Osteocyte (in vitro differentiated cells): ENCODE measurements around the gene DDX10. TPM values are rescaled to one million over a fixed set of nuclear protein-coding genes. Genes with fewer than 3 reads are reported as not detected.

Source experiments
- DNase-seq: peaks from one replicate; pipeline ENCODE4 v3.0.0; 2021; ENCODE audit warnings: mixed read lengths; ENCODE audit not compliant: unreplicated experiment; ENCODE audit errors: extremely low spot score
- H3K27ac Mint-ChIP-seq: one replicate; pipeline ENCODE4 v1.8.0; 2021; ENCODE audit warnings: mild to moderate bottlenecking, mixed read lengths; ENCODE audit not compliant: unreplicated experiment
- H3K27me3 Mint-ChIP-seq: one replicate; pipeline ENCODE4 v1.8.0; 2021; ENCODE audit warnings: mixed read lengths; ENCODE audit not compliant: unreplicated experiment
- H3K36me3 Mint-ChIP-seq: one replicate; pipeline ENCODE4 v1.8.0; 2021; ENCODE audit warnings: mixed read lengths; ENCODE audit not compliant: unreplicated experiment
- H3K4me1 Mint-ChIP-seq: one replicate; pipeline ENCODE4 v1.8.0; 2021; ENCODE audit warnings: mixed read lengths; ENCODE audit not compliant: unreplicated experiment
- H3K4me3 Mint-ChIP-seq: one replicate; pipeline ENCODE4 v1.8.0; 2021; ENCODE audit warnings: mild to moderate bottlenecking, moderate library complexity, mixed read lengths; ENCODE audit not compliant: unreplicated experiment
- H3K9me3 Mint-ChIP-seq: one replicate; pipeline ENCODE4 v1.8.0; 2021; ENCODE audit warnings: mixed read lengths; ENCODE audit not compliant: unreplicated experiment
- total RNA-seq: library from RNA; stranded (reverse); gene quantifications from 2 replicates; pipeline ENCODE4 v1.2.1, GENCODE V29; 2021
- TF ChIP-seq, protein P1 (sequence below): fragments of 200-600 bp; sonication (generic); IDR thresholded peaks from 2 replicates; pipeline ENCODE4 v1.5.0; 2021; ENCODE audit warnings: antibody characterized with exemption, mild to moderate bottlenecking, moderate library complexity

The DDX10 gene
- total RNA-seq, 1 donor from 2014 or later: 34.6 TPM

DNA sequence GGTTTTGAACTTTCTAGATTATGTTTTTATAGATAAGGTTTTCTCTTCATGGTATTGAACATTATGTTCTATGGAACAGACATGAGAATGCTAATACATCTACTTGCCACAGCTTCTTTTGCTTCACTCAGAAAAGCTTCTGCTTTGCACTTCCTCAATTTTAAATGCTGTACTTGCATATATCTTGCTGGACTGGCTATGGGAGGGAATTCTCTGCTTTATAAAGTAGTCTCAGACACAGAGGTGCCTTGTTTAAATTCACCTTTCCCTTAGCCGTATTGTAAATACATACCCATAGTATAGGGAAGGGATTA is 173.9 kb downstream of the DDX10 start:
- Mint-ChIP-seq H3K36me3 (peaks cover 14% of the 10 kb centered on the region), H3K4me3 (no peak overlapping the region), H3K27ac (no peak overlapping the region), H3K4me1 (peaks cover 19% of the 10 kb centered on the region), H3K27me3 (no peaks in the 10 kb centered on the region), H3K9me3 (no peaks in the 10 kb centered on the region)
- TF ChIP-seq, protein P1, sequence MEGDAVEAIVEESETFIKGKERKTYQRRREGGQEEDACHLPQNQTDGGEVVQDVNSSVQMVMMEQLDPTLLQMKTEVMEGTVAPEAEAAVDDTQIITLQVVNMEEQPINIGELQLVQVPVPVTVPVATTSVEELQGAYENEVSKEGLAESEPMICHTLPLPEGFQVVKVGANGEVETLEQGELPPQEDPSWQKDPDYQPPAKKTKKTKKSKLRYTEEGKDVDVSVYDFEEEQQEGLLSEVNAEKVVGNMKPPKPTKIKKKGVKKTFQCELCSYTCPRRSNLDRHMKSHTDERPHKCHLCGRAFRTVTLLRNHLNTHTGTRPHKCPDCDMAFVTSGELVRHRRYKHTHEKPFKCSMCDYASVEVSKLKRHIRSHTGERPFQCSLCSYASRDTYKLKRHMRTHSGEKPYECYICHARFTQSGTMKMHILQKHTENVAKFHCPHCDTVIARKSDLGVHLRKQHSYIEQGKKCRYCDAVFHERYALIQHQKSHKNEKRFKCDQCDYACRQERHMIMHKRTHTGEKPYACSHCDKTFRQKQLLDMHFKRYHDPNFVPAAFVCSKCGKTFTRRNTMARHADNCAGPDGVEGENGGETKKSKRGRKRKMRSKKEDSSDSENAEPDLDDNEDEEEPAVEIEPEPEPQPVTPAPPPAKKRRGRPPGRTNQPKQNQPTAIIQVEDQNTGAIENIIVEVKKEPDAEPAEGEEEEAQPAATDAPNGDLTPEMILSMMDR: no peak
- no peak for DNase-seq

DNA sequence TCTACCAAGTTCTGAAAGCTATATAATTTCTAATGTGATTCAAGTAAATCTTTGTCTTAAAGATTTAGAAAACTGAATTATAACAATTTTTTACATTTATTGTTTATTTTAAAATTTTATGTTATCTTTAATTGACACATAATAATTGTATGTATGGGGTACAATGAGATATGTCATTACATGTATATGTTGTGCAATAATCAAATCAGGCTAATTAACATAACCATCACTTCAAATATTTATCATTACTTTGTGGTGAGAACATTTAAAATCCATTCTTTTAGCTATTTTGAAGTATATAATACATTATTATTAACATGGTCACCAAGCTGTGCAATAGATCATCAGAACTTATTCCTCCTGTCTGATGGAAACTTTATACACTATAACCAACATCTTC is 181.1 kb downstream of the DDX10 start:
- no peaks in the 10 kb centered on the region for H3K4me1 Mint-ChIP-seq
- no peaks in the 10 kb centered on the region for H3K27me3 Mint-ChIP-seq
- no peak for DNase-seq
- H3K27ac Mint-ChIP-seq: no peak overlapping the region
- no peaks in the 10 kb centered on the region for H3K9me3 Mint-ChIP-seq
- no peak overlapping the region for H3K4me3 Mint-ChIP-seq
- TF ChIP-seq, protein P1: no peak
- peaks cover 9% of the 10 kb centered on the region for H3K36me3 Mint-ChIP-seq

- no peaks in the 10 kb centered on the region for H3K27me3 Mint-ChIP-seq
- peaks cover 4% of the 10 kb centered on the region for H3K36me3 Mint-ChIP-seq
- TF ChIP-seq, protein P1: no peak
- no peak overlapping the region for H3K27ac Mint-ChIP-seq
- H3K4me3 Mint-ChIP-seq: no peak overlapping the region
- no peaks in the 10 kb centered on the region for H3K9me3 Mint-ChIP-seq
- peaks cover 4% of the 10 kb centered on the region for H3K4me1 Mint-ChIP-seq
- no peak for DNase-seq
Observed at GRCh38 chr11:108847298-108847990, 182.6 kb downstream of the DDX10 start.

DNA sequence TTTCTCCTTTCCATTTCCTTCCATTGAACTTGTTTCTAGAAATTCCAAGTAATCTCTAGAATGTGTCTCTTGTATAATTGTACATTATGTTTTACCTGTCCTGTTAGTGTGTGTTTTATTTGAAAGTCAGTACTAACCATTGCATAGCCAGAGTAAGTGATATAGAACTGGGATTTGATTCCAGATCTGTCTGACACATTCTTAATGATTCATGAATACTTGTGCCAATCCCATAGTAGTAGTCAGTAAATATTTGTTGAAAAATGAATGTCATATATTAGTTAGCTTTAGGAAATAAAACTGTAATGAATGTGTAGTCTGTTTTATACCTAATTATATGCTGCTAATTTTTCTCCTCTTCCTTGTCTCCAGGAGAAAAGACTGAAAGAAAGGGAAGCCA is 186.9 kb downstream of the DDX10 start:
- H3K27me3 Mint-ChIP-seq: no peaks in the 10 kb centered on the region
- H3K4me3 Mint-ChIP-seq: no peak overlapping the region
- peaks cover 28% of the 10 kb centered on the region for H3K4me1 Mint-ChIP-seq
- H3K9me3 Mint-ChIP-seq: no peaks in the 10 kb centered on the region
- no peak overlapping the region for H3K27ac Mint-ChIP-seq
- TF ChIP-seq, protein P1: no peak
- H3K36me3 Mint-ChIP-seq: peaks cover 4% of the 10 kb centered on the region
- no peak for DNase-seq

DNA sequence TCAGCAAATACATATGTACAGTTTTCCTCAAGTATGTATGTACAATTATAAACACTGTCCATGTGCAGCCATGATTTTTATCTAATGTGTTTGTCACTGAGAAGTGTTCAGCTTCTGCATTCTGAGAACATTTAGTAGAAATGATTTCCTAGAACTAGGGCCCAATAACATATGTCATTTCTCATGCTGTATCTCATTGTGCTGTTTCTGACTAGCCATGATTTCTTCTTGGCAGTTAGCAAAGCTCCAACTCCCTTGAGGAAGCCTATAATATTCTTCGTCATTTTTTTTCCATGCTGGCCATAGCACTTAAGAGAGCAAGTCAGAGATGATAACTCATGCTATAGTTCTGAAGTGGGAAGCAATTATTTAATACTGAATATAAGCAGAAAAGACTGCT is 187.8 kb downstream of the DDX10 start:
- H3K4me1 Mint-ChIP-seq: peaks cover 30% of the 10 kb centered on the region
- H3K9me3 Mint-ChIP-seq: no peaks in the 10 kb centered on the region

More for the DNA sequence above, 187.8 kb downstream of the DDX10 start:
- no peak for DNase-seq
- TF ChIP-seq, protein P1: no peak
- Mint-ChIP-seq H3K27ac (no peak overlapping the region), H3K4me3 (no peak overlapping the region), H3K27me3 (no peaks in the 10 kb centered on the region), H3K36me3 (peaks cover 4% of the 10 kb centered on the region)
